ENCODE data around the gene CNFN. TPM values are rescaled to one million over a fixed set of nuclear protein-coding genes. Genes with fewer than 3 reads are reported as not detected.

CNFN gene
- total and polyA plus RNA-seq, 7 donors = 6.1 to 21.0 (median 9.7) TPM; not detected in 4

GRCh38 chr19:42431486-42431885 lies 41.4 kb upstream of the CNFN start:
- Histone ChIP-seq H3K27ac (no peak overlapping the region), H3K4me1 (peaks cover 0 to 10% (median 7%) of the 10 kb centered on the region in 4 donors), H3K36me3 (no peaks in the 10 kb centered on the region), H3K27me3 (no peaks in the 10 kb centered on the region), H3K4me3 (no peak overlapping the region), H3K9me3 (no peaks in the 10 kb centered on the region)
- TF ChIP-seq, protein P1, sequence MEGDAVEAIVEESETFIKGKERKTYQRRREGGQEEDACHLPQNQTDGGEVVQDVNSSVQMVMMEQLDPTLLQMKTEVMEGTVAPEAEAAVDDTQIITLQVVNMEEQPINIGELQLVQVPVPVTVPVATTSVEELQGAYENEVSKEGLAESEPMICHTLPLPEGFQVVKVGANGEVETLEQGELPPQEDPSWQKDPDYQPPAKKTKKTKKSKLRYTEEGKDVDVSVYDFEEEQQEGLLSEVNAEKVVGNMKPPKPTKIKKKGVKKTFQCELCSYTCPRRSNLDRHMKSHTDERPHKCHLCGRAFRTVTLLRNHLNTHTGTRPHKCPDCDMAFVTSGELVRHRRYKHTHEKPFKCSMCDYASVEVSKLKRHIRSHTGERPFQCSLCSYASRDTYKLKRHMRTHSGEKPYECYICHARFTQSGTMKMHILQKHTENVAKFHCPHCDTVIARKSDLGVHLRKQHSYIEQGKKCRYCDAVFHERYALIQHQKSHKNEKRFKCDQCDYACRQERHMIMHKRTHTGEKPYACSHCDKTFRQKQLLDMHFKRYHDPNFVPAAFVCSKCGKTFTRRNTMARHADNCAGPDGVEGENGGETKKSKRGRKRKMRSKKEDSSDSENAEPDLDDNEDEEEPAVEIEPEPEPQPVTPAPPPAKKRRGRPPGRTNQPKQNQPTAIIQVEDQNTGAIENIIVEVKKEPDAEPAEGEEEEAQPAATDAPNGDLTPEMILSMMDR (IDR thresholded peaks at IDR 0.05) = no peak
- no peak for TF ChIP-seq EP300 (IDR thresholded peaks at IDR 0.05)
- TF ChIP-seq POLR2A (IDR thresholded peaks at IDR 0.05) = no peak
- TF ChIP-seq POLR2AphosphoS5 (IDR thresholded peaks at IDR 0.05) = no peak
- 87 to 95% methylated on average over 1 of the region's 1 CpG for WGBS, 2 donors
- DNase-seq = no peak
- intact Hi-C loops (cut with DNase I) = no loop called here

DNA sequence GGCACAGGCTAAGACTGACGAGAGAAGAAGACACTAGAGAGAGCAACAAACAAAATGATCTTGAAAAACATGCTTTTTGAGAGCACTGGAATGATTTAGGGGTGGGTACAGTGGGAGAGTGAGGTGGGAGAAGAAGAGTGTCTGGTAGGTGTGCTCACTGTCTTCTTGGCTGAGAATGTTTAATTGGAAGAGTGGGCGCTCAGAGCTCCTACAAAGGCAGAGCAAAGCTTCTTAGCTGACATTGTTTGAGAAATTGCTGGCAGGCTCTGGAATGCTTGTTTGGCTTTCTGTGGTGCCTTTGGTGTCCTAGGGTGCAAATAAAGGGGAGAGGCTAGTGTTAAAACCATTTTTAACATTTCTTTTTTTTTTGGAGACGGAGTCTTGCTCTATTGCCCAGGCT lies 38.6 kb upstream of the CNFN start:
- Histone ChIP-seq H3K36me3 (no peaks in the 10 kb centered on the region), H3K9me3 (no peaks in the 10 kb centered on the region), H3K27me3 (no peaks in the 10 kb centered on the region), H3K4me3 (no peak overlapping the region), H3K27ac (no peak overlapping the region), H3K4me1 (peaks cover 0 to 18% (median 15%) of the 10 kb centered on the region in 4 donors)
- TF ChIP-seq EP300 (IDR thresholded peaks at IDR 0.05) (no peak), POLR2A (IDR thresholded peaks at IDR 0.05) (no peak), POLR2AphosphoS5 (IDR thresholded peaks at IDR 0.05) (no peak)
- TF ChIP-seq, protein P1 (IDR thresholded peaks at IDR 0.05) = no peak
- no peak for DNase-seq
- WGBS, 2 donors = 87 to 90% methylated on average over 3 of the region's 3 CpGs
- intact Hi-C loops (cut with DNase I) = no loop called here

DNA sequence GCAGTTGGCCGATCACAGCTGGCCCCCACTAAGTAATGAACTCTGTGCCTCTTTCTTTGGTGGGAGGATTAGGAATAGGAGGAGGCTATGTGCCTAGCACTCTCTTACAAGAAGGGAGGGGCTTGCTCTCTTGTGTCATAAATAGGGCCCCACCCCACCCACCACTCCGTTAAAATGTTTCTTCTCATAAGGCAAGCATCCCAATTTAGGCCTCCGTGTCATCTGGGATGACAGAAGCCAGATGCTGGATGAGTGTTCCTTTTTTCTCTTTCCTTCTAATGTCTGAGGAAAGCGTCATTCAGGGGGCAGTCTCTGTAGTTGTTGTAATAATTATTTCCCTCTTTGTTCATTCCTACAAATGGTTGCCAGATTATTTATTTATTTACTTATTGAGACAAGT lies 37.2 kb upstream of the CNFN start, which contains the start of gene LIPE:
TSS of gene LIPE (minus strand) at position 76 of the 400 bp plus-strand sequence. CDS start 239 bp downstream, outside the sequence.
- Histone ChIP-seq H3K27me3 (no peaks in the 10 kb centered on the region), H3K36me3 (no peaks in the 10 kb centered on the region), H3K4me1 (peaks cover 0 to 32% (median 28%) of the 10 kb centered on the region in 4 donors), H3K4me3 (no peak within 1 kb of the TSS), H3K9me3 (no peaks in the 10 kb centered on the region), H3K27ac (peak within 1 kb of the TSS in 2 of 4 donors; percentile 16 to 39)
- WGBS, 2 donors = 77 to 79% methylated on average over 4 of the region's 4 CpGs
- intact Hi-C loops (cut with DNase I) = no loop called here
- DNase-seq = no peak
- no peak for TF ChIP-seq EP300 (IDR thresholded peaks at IDR 0.05)
- TF ChIP-seq, protein P1 (IDR thresholded peaks at IDR 0.05) = no peak
- TF ChIP-seq POLR2A (IDR thresholded peaks at IDR 0.05) = no peak
- TF ChIP-seq POLR2AphosphoS5 (IDR thresholded peaks at IDR 0.05) = peak in 1 of 4 donors; percentile 52

DNA sequence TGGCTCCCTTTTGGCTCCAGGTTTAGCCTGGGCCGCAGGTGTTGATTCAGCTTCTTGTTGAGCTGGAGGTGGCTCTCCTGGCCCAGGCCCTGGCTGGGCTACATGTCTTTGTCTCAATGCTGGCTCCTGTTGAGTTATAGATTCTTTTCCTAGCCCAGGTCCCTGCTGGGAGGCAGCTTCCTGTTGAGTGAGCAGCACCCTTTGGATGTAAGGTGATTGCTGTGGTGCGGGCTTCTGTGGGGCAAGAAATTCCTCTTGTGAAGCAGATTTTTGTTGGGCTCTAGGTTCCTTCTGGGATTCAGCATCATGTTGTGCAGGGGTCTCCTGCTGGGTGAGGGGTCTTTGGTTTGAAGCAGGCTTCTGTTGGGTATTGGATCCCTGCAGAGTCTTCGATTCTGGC lies 36.5 kb upstream of the CNFN start:
- peaks cover 0 to 34% (median 30%) of the 10 kb centered on the region in 4 donors for H3K4me1 ChIP-seq

More for the DNA sequence above, 36.5 kb upstream of the CNFN start:
- H3K4me3 ChIP-seq = no peak overlapping the region
- no peaks in the 10 kb centered on the region for H3K27me3 ChIP-seq
- TF ChIP-seq POLR2AphosphoS5 (IDR thresholded peaks at IDR 0.05) = no peak
- TF ChIP-seq POLR2A (IDR thresholded peaks at IDR 0.05) = no peak
- TF ChIP-seq, protein P1 (IDR thresholded peaks at IDR 0.05) = no peak
- TF ChIP-seq EP300 (IDR thresholded peaks at IDR 0.05) = no peak
- intact Hi-C loops (cut with DNase I) = no loop called here
- WGBS, 2 donors = 92 to 97% methylated on average over 3 of the region's 3 CpGs
- no peaks in the 10 kb centered on the region for H3K9me3 ChIP-seq
- no peak for DNase-seq
- no peaks in the 10 kb centered on the region for H3K36me3 ChIP-seq
- H3K27ac ChIP-seq = peak overlapping the region in 1 of 4 donors; percentile 16
